IPS-20b (cell line): ENCODE data around the gene COX10.
"Not testable (repeated sequence)": the region's sequence is repeated elsewhere in the genome, so short reads cannot be mapped to it uniquely, and the experiment has no call there.

Source experiments
- H3K27ac ChIP-seq: one replicate; pipeline ENCODE4 v1.5.1; 2013; ENCODE audit warnings: low read length
- H3K27me3 ChIP-seq: 2 replicates; pipeline ENCODE4 v1.6.1; 2013; ENCODE audit warnings: mild to moderate bottlenecking, low read length, inconsistent platforms; ENCODE audit not compliant: insufficient read depth
- H3K36me3 ChIP-seq: 2 replicates; pipeline ENCODE4 v1.6.1; 2013; ENCODE audit warnings: low read depth, mild to moderate bottlenecking, inconsistent platforms, low read length, moderate library complexity; ENCODE audit not compliant: insufficient read depth
- H3K4me1 ChIP-seq: 2 replicates; pipeline ENCODE4 v1.6.1; 2013; ENCODE audit warnings: mild to moderate bottlenecking, control low read depth, inconsistent platforms, low read length, moderate library complexity; ENCODE audit not compliant: insufficient read depth
- H3K4me3 ChIP-seq: 2 replicates; pipeline ENCODE4 v1.5.1; 2013; ENCODE audit warnings: mild to moderate bottlenecking, low read length, inconsistent platforms
- H3K9ac ChIP-seq: 2 replicates; pipeline ENCODE4 v1.6.1; 2013; ENCODE audit warnings: low read depth, mild to moderate bottlenecking, inconsistent platforms, low read length, moderate library complexity
- H3K9me3 ChIP-seq: 2 replicates; pipeline ENCODE4 v1.6.1; 2013; ENCODE audit warnings: mild to moderate bottlenecking, low read depth, low read length, inconsistent platforms; ENCODE audit not compliant: insufficient read depth

COX10 gene

GRCh38 chr17:14190774-14191173, 121.5 kb downstream of the COX10 start:
- H3K4me3 ChIP-seq, H3K36me3 ChIP-seq, H3K27me3 ChIP-seq, H3K27ac ChIP-seq, H3K9ac ChIP-seq, H3K9me3 ChIP-seq, H3K4me1 ChIP-seq: not testable (repeated sequence)

DNA sequence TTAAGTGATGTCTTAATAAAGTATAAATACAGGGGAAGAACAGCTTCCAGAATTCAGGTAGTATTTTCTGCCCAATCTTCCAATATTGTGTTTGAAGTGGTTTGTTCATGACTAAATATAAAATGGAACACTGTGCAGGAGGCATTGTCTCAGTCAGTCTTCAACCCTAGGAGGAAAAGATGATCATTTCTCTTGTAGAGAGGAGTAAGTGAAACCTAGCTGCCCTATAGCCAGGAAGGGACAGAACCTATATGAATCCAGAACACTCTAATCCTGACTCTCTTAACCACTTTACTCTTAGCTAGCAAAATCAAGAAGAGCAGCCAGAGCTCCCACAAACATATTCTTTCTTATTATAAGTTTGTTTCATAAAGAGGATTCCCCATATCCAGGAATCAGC, 122.2 kb downstream of the COX10 start:
- not testable (repeated sequence) for H3K36me3 ChIP-seq, H3K27me3 ChIP-seq, H3K9me3 ChIP-seq, H3K4me3 ChIP-seq, H3K4me1 ChIP-seq, H3K27ac ChIP-seq, H3K9ac ChIP-seq

- not testable (repeated sequence) for H3K9me3 ChIP-seq, H3K9ac ChIP-seq, H3K27me3 ChIP-seq, H3K27ac ChIP-seq, H3K4me3 ChIP-seq, H3K4me1 ChIP-seq, H3K36me3 ChIP-seq
These were observed 122.7 kb downstream of the COX10 start for GRCh38 chr17:14192039-14192438.

DNA sequence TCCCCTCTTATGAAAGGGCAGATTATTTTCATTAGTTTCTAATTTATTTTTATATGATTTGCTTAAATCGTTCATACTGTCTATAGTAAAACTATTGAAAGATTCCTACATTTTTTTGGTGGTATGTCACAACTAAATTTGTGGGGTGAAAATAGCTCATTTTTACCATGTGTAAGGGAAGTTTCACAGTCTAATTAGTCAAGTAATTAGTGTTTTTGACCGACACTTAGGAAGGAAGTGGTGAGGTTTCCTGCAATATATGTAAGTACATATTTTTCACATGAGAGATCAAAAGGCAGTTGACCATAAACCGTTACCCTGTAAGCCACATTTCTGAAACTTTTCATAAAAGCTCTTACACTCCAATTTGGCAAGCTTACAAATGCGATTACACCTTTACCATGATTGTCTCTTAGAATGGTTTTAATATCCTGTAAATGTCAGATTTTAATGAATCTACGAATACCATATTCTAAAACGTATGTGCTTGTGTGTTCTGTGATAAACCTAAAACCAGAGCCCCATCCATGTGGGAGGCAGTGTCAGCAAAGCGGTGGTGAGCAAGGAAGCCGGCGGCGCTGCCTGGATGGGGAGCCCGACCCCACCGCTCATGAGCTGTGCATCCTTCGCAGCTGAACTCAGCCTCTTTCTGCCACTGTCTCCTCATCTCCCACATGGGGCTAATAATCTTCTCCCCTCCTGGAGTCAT, 123.5 kb downstream of the COX10 start:
- not testable (repeated sequence) for H3K9ac ChIP-seq, H3K27me3 ChIP-seq, H3K36me3 ChIP-seq, H3K4me3 ChIP-seq, H3K4me1 ChIP-seq, H3K27ac ChIP-seq, H3K9me3 ChIP-seq

DNA sequence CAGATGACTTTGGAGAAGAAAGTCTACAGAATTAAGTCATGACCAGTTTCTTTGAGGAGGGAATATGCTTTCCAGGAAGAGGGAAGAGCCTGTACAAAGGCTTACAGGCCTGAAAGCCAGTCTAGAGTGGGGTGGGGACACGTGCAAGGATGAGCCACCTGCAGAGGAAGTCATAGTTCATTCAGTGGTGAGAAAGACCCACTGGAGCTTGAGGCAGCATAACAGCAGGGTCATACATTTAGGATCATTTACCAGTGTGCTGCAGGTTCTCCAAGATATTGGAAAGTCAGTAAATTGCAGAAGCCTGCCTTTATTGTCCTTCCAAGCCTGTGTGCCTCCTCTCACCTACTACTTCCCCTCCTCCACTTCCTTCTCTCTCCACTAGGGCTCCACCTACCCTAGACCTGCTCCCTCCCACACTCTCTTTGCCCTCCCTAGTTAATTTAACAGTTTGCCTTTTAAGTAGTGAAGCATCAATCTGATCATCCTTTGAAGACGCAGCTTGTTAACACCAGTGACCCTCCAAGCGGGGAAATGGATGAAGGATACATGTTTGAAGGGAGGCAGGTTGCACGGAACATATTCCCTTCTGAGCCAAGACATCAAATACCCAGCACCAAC, 127.2 kb downstream of the COX10 start:
- Histone ChIP-seq H3K9me3 (no peaks in the 10 kb centered on the region), H3K4me1 (no peaks in the 10 kb centered on the region), H3K27ac (no peak overlapping the region), H3K9ac (no peak overlapping the region), H3K36me3 (no peaks in the 10 kb centered on the region), H3K27me3 (no peaks in the 10 kb centered on the region), H3K4me3 (no peak overlapping the region)

DNA sequence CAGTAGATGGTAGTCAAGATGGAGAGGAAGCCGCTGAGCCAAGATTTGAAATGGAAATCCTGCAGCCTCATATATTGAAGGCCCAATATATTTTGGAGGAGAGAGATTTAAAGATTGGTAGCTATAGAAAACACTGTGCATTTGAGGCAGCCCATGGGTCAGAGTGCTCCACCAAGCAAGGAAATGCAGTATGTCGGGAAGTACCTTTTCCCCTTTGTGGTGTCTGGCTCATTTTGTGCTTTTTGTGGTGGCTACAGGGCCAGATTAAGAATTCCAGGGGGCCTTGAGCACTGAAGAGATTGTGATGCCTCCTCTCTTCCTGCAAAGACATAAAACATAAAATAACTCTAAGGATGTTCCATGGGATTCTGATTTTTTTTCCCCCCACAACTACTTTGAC, 127.8 kb downstream of the COX10 start:
- no peak overlapping the region for H3K27ac ChIP-seq
- H3K27me3 ChIP-seq, result no peaks in the 10 kb centered on the region
- no peak overlapping the region for H3K4me3 ChIP-seq
- no peak overlapping the region for H3K9ac ChIP-seq
- H3K36me3 ChIP-seq, result no peaks in the 10 kb centered on the region
- no peaks in the 10 kb centered on the region for H3K4me1 ChIP-seq
- no peaks in the 10 kb centered on the region for H3K9me3 ChIP-seq

DNA sequence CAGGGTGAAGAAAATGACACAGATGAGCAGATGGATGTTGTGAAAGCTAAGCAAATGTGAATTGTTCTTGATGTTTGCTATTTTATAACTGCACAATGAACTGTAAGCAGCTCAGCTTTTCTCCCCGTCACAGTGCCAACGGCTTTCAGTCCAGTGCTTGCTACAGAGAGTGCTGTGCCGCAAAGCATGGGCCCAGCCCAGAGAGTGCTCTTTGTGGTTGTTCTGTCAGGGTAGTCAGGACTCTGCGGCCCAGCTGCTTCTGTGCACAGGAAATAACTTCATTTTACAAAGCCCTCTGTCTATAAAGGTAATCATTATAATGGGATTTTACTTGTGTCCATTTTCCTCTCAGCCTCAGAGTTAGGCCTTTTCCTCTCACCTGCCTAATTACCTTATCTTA, 128.3 kb downstream of the COX10 start:
- Histone ChIP-seq H3K4me1 (no peaks in the 10 kb centered on the region), H3K9ac (no peak overlapping the region), H3K4me3 (no peak overlapping the region), H3K9me3 (no peaks in the 10 kb centered on the region), H3K36me3 (no peaks in the 10 kb centered on the region), H3K27me3 (no peaks in the 10 kb centered on the region), H3K27ac (no peak overlapping the region)

GRCh38 chr17:14198013-14198412, 128.7 kb downstream of the COX10 start:
- no peaks in the 10 kb centered on the region for H3K9me3 ChIP-seq
- no peaks in the 10 kb centered on the region for H3K27me3 ChIP-seq
- no peak overlapping the region for H3K9ac ChIP-seq
- no peaks in the 10 kb centered on the region for H3K36me3 ChIP-seq
- no peaks in the 10 kb centered on the region for H3K4me1 ChIP-seq
- no peak overlapping the region for H3K27ac ChIP-seq
- no peak overlapping the region for H3K4me3 ChIP-seq

DNA sequence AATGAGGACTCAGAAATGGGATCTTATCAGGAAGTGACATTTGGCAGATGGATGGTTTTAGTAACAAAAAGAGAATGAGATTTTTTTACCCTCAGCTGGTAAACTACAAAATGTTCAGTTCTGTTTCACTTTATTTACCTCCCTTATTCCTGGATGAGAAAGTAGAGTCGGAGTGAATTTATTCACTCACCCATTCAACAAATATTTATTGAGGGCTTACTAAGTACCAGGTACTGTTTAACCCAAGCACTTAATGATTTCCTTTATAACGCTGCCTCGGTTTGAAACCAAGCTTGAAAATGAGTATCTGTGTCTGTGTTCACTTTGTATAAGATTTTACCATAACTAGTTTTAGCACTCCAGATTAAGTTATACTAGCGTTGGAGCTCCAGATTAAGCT, 129.3 kb downstream of the COX10 start:
- no peak overlapping the region for H3K9ac ChIP-seq
- no peaks in the 10 kb centered on the region for H3K36me3 ChIP-seq
- H3K4me3 ChIP-seq, result no peak overlapping the region
- no peak overlapping the region for H3K27ac ChIP-seq
- H3K4me1 ChIP-seq, result no peaks in the 10 kb centered on the region
- H3K9me3 ChIP-seq, result no peaks in the 10 kb centered on the region
- no peaks in the 10 kb centered on the region for H3K27me3 ChIP-seq

- H3K4me3 ChIP-seq, result no peak overlapping the region
- H3K27me3 ChIP-seq, result no peaks in the 10 kb centered on the region
- H3K9me3 ChIP-seq, result no peaks in the 10 kb centered on the region
- H3K27ac ChIP-seq, result no peak overlapping the region
- no peaks in the 10 kb centered on the region for H3K36me3 ChIP-seq
- no peak overlapping the region for H3K9ac ChIP-seq
- H3K4me1 ChIP-seq, result no peaks in the 10 kb centered on the region
These were observed 130.3 kb downstream of the COX10 start for GRCh38 chr17:14199601-14200000.

GRCh38 chr17:14200354-14200753, 131.1 kb downstream of the COX10 start:
- Histone ChIP-seq H3K27ac (no peak overlapping the region), H3K36me3 (no peaks in the 10 kb centered on the region), H3K9me3 (no peaks in the 10 kb centered on the region), H3K4me1 (no peaks in the 10 kb centered on the region), H3K9ac (no peak overlapping the region), H3K27me3 (no peaks in the 10 kb centered on the region), H3K4me3 (no peak overlapping the region)

DNA sequence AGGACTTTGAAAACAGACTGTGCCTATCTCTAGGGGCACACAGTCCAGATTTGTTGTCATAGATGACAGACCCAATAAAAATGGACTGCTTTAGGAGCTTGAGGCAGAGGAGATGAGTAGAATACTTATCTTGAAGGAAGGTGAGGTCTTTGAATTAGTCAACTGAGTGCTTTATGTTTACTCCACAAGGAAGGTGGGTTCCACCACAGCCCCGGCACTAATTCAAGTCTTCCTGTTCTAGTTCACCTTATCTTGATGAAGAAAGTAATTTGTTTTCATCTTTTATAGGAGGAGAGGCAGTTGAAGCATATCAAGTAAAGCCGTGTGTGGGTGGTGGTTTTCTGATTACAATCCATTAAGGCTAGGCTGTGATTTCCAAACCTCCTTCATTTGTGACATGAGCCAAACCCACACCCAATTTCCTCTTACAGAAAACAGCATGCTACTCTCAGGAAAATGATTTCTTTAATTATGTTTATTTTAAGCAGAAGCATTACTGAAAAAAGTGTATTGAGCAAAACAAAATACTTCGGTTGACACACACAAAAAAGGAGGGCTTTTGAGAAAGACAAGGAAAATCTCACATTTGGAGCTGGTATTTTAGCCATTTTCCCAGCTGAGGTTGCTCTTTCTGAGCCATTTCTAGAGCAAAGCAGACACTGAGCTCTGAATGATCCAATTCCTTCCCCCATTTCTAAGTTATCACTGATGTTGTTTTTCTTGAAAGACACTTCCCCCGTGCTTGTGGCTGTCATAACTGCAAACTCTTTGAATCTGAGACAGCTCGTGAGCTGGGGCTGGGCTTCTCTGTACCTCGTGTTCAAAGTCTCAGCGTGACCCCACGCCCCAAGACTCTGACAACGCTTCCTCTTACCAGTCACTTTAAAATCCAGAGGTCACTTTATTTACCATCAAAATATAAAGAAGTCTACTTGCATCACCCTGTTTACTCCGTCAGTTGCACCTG, 132.0 kb downstream of the COX10 start:
- no peak overlapping the region for H3K27ac ChIP-seq

More for the DNA sequence above, 132.0 kb downstream of the COX10 start:
- no peaks in the 10 kb centered on the region for H3K9me3 ChIP-seq
- no peaks in the 10 kb centered on the region for H3K4me1 ChIP-seq
- no peaks in the 10 kb centered on the region for H3K36me3 ChIP-seq
- no peaks in the 10 kb centered on the region for H3K27me3 ChIP-seq
- H3K4me3 ChIP-seq, result no peak overlapping the region
- H3K9ac ChIP-seq, result no peak overlapping the region
